Naive thymus-derived CD4-positive, alpha-beta T cell (primary cell): ENCODE data around the gene KCNIP3. TPM values are rescaled to one million over a fixed set of nuclear protein-coding genes. Genes with fewer than 3 reads are reported as not detected.

ENCODE experiments used
- ATAC-seq: fragments of 150-1000 bp; cut with Tn5 transposase; 2 replicates; pipeline ENCODE4 v1.10.0; 2021; ENCODE audit warnings: mild to moderate bottlenecking, moderate library complexity
- CTCF ChIA-PET: fragments of 350-600 bp; sonication (Branson Sonifier 250); formaldehyde crosslinking; loops from one replicate; lab custom pipeline; 2021; ENCODE audit warnings: antibody characterized with exemption; lab: Charles Lee
- POLR2A ChIA-PET: fragments of 350-600 bp; sonication (Branson Sonifier 250); formaldehyde crosslinking; loops from one replicate; lab custom pipeline; 2021; ENCODE audit warnings: antibody characterized with exemption, inconsistent platforms; lab: Charles Lee
- DNase-seq, 9 donors: peaks; one replicate each; pipeline versions ENCODE4 v3.0.0 to v3.0.0-alpha.2; 2020 to 2022; ENCODE audit warnings: mixed read lengths in 1 of 9
- H3K27ac ChIP-seq: one replicate; pipeline ENCODE4 v1.7.0; 2013; ENCODE audit warnings: mild to moderate bottlenecking, low read depth, low read length, moderate library complexity
- H3K27me3 ChIP-seq, 2 donors: one replicate each; pipeline ENCODE4 v1.7.0; 2013; ENCODE audit warnings: low read length in 2 of 2, mild to moderate bottlenecking in 2 of 2, moderate library complexity in 2 of 2; ENCODE audit not compliant: control insufficient read depth in 2 of 2, insufficient read depth in 2 of 2
- H3K36me3 ChIP-seq, 3 experiments: 1 replicate in 2 of 3; 2 replicates in 1 of 3; pipeline ENCODE4 v1.7.0; 2013; ENCODE audit warnings: low read length in 3 of 3, mild to moderate bottlenecking in 3 of 3, moderate library complexity in 1 of 3; ENCODE audit not compliant: insufficient read depth in 3 of 3, control insufficient read depth in 2 of 3
- H3K4me1 ChIP-seq, 2 donors: one replicate each; pipeline ENCODE4 v1.7.0; 2013; ENCODE audit warnings: low read length in 2 of 2, mild to moderate bottlenecking in 2 of 2, moderate library complexity in 1 of 2; ENCODE audit not compliant: control insufficient read depth in 2 of 2, insufficient read depth in 2 of 2
- H3K4me3 ChIP-seq: 2 replicates; pipeline ENCODE4 v1.7.0; 2013; ENCODE audit warnings: mild to moderate bottlenecking, low read length
- H3K9me3 ChIP-seq, 3 experiments: 1 replicate in 2 of 3; 2 replicates in 1 of 3; pipeline ENCODE4 v1.7.0; 2013; ENCODE audit warnings: low read length in 3 of 3; ENCODE audit not compliant: control insufficient read depth in 2 of 3
- H3K27ac Mint-ChIP-seq, 9 donors: one replicate each; pipeline ENCODE4 v1.8.0; 2020 to 2022; ENCODE audit warnings: mixed read lengths in 9 of 9, mild to moderate bottlenecking in 8 of 9, moderate library complexity in 5 of 9, inconsistent platforms in 2 of 9
- H3K27me3 Mint-ChIP-seq, 5 donors: one replicate each; pipeline ENCODE4 v1.8.0; 2021 to 2022; ENCODE audit warnings: mixed read lengths in 5 of 5, mild to moderate bottlenecking in 1 of 5
- H3K36me3 Mint-ChIP-seq, 5 donors: one replicate each; pipeline ENCODE4 v1.8.0; 2020 to 2022; ENCODE audit warnings: mixed read lengths in 5 of 5, mild to moderate bottlenecking in 3 of 5, inconsistent platforms in 1 of 5
- H3K4me1 Mint-ChIP-seq, 7 donors: one replicate each; pipeline ENCODE4 v1.8.0; 2020 to 2022; ENCODE audit warnings: mixed read lengths in 7 of 7, mild to moderate bottlenecking in 3 of 7, inconsistent platforms in 1 of 7
- H3K4me3 Mint-ChIP-seq, 10 donors: one replicate each; pipeline ENCODE4 v1.8.0; 2020 to 2022; ENCODE audit warnings: mild to moderate bottlenecking in 10 of 10, mixed read lengths in 10 of 10, moderate library complexity in 6 of 10, inconsistent platforms in 2 of 10
- H3K9me3 Mint-ChIP-seq, 11 donors: one replicate each; pipeline ENCODE4 v1.8.0; 2020 to 2022; ENCODE audit warnings: mixed read lengths in 11 of 11, mild to moderate bottlenecking in 4 of 11, inconsistent platforms in 1 of 11, moderate library complexity in 1 of 11
- intact Hi-C, 2 donors: fragments of 100-400 bp; cut with micrococcal nuclease; formaldehyde crosslinking; loops; one replicate each; pipeline ENCODE4 v1.15.1; 2023
- polyA plus RNA-seq, 2 donors: library from polyadenylated mRNA; unstranded; fragments of 300-500 nt; fragmentation: Illumina TruSeq; gene quantifications; one replicate each; pipeline ENCODE4 v1.2.3, GENCODE V29; 2021
- total RNA-seq, 6 experiments: library from RNA in 5 of 6; stranded (reverse) in 5 of 6; gene quantifications; 1 replicate in 5 of 6; 2 replicates in 1 of 6; pipeline ENCODE4 v1.2.3 and lab custom pipeline; 2021 to 2026

KCNIP3 gene
- total and polyA plus RNA-seq, 7 experiments from 2014 or later, result 1.0 TPM; not detected in 6

DNA sequence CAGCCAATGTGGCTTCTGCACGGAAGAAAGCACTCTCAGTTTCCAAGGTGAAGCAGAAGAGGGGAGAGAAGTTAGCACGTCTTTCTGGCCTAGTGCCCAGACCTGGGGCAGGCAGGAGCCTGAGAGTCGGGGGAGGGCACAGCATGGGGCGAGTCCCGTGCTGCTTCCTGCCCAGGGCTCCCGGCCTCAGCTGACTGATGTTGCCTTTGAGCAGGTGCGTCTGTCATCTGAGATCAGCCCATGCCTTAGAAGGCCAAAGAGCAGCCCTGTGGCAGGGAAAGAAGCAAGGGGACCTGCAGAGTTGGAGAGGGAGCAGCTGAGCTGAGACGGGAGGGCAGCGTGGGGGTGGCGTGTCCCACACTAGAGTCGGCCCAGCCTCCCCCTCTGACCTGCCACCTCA lies 3.3 kb downstream of the KCNIP3 start:
- POLR2A ChIA-PET, result no interaction called here
- no peaks in the 10 kb centered on the region for H3K27me3 ChIP-seq
- Mint-ChIP-seq H3K4me1 (peaks cover 0 to 8% (median 0%) of the 10 kb centered on the region in 7 donors), H3K27ac (no peak overlapping the region), H3K27me3 (peaks cover 0 to 18% (median 0%) of the 10 kb centered on the region in 5 donors), H3K9me3 (no peaks in the 10 kb centered on the region), H3K4me3 (no peak overlapping the region), H3K36me3 (no peaks in the 10 kb centered on the region)
- no peak for ATAC-seq
- intact Hi-C loops, result no loop called here
- no peaks in the 10 kb centered on the region for H3K4me1 ChIP-seq
- no peaks in the 10 kb centered on the region for H3K9me3 ChIP-seq
- no peak overlapping the region for H3K4me3 ChIP-seq
- CTCF ChIA-PET, result no interaction called here
- DNase-seq, result no peak
- no peak overlapping the region for H3K27ac ChIP-seq
- H3K36me3 ChIP-seq, result no peaks in the 10 kb centered on the region

- Histone ChIP-seq H3K9me3 (no peaks in the 10 kb centered on the region), H3K27ac (no peak overlapping the region), H3K27me3 (no peaks in the 10 kb centered on the region), H3K36me3 (no peaks in the 10 kb centered on the region), H3K4me3 (no peak overlapping the region), H3K4me1 (no peaks in the 10 kb centered on the region)
- H3K27me3 Mint-ChIP-seq, result peaks cover 0 to 14% (median 0%) of the 10 kb centered on the region in 5 donors
- intact Hi-C loops, result no loop called here
- CTCF ChIA-PET, result interaction anchor here (0.8 kb wide), 1 partner anchor 30 kb away, joined by 3 read pairs; no protein-coding TSS in a partner anchor
- H3K4me1 Mint-ChIP-seq, result peaks cover 0 to 8% (median 0%) of the 10 kb centered on the region in 7 donors
- H3K4me3 Mint-ChIP-seq, result no peak overlapping the region
- DNase-seq (no peak), ATAC-seq (no peak)
- POLR2A ChIA-PET, result no interaction called here
- H3K27ac Mint-ChIP-seq, result no peak overlapping the region
- H3K36me3 Mint-ChIP-seq, result no peaks in the 10 kb centered on the region
- no peaks in the 10 kb centered on the region for H3K9me3 Mint-ChIP-seq
Observed at GRCh38 chr2:95301186-95301585, 4.0 kb downstream of the KCNIP3 start.

- Mint-ChIP-seq H3K27me3 (peaks cover 0 to 5% (median 0%) of the 10 kb centered on the region in 5 donors), H3K9me3 (no peaks in the 10 kb centered on the region), H3K4me3 (no peak overlapping the region), H3K4me1 (peaks cover 0 to 2% (median 0%) of the 10 kb centered on the region in 7 donors), H3K27ac (no peak overlapping the region), H3K36me3 (no peaks in the 10 kb centered on the region)
- no peaks in the 10 kb centered on the region for H3K9me3 ChIP-seq
- ATAC-seq, result no peak
- H3K27ac ChIP-seq, result no peak overlapping the region
- ChIA-PET CTCF (interaction anchor here (0.8 kb wide), 1 partner anchor 29 kb away, joined by 3 read pairs; no protein-coding TSS in a partner anchor), POLR2A (no interaction called here)
- intact Hi-C loops, result no loop called here
- H3K4me1 ChIP-seq, result no peaks in the 10 kb centered on the region
- no peaks in the 10 kb centered on the region for H3K27me3 ChIP-seq
- no peak overlapping the region for H3K4me3 ChIP-seq
- no peak for DNase-seq
- no peaks in the 10 kb centered on the region for H3K36me3 ChIP-seq
Observed at GRCh38 chr2:95301876-95302641, 4.9 kb downstream of the KCNIP3 start.

GRCh38 chr2:95303191-95303919 lies 6.2 kb downstream of the KCNIP3 start:
- peaks cover 0 to 3% (median 0%) of the 10 kb centered on the region in 5 donors for H3K27me3 Mint-ChIP-seq
- no peaks in the 10 kb centered on the region for H3K9me3 ChIP-seq
- H3K27ac Mint-ChIP-seq, result no peak overlapping the region
- no peaks in the 10 kb centered on the region for H3K27me3 ChIP-seq
- H3K4me3 Mint-ChIP-seq, result no peak overlapping the region
- no peaks in the 10 kb centered on the region for H3K4me1 Mint-ChIP-seq
- no peak overlapping the region for H3K27ac ChIP-seq
- intact Hi-C loops, result no loop called here
- no peaks in the 10 kb centered on the region for H3K9me3 Mint-ChIP-seq
- ChIA-PET CTCF (no interaction called here), POLR2A (no interaction called here)
- H3K36me3 Mint-ChIP-seq, result no peaks in the 10 kb centered on the region
- ATAC-seq, result no peak
- no peaks in the 10 kb centered on the region for H3K4me1 ChIP-seq
- no peak overlapping the region for H3K4me3 ChIP-seq
- H3K36me3 ChIP-seq, result no peaks in the 10 kb centered on the region
- no peak for DNase-seq

DNA sequence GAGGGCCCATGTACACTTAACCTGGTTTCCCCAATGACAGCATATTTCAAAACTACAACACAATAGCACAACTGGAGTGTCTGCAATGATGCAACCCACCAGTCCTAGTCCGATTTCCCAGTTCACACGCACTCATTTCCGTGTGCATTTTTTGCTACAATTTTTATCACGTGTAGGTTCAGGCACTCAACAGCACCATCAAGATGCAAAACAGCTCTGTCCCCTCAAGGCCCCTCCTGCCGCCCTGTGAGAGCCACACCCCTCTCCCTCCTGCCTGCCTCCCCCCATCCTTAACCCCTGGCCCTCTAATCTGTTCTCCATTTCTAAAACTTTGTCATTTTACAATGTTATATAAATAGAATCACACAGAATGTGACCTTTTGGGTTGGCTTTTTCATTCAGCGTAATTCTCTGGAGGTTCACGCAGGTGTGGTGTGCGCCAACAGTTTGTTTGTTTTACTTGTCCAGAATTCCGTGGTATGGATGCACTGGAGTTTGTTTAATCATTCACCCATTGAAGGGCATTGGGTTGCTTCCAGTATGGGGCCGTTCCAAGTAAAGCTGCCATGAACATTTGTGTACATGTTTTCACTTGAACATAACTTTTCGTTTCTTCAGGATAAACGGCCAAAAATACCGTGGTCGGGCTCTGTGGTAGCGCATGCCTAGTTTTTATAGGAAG lies 8.4 kb downstream of the KCNIP3 start:
- Mint-ChIP-seq H3K9me3 (no peaks in the 10 kb centered on the region), H3K4me3 (no peak overlapping the region), H3K27me3 (no peaks in the 10 kb centered on the region), H3K36me3 (no peaks in the 10 kb centered on the region), H3K27ac (no peak overlapping the region), H3K4me1 (no peaks in the 10 kb centered on the region)
- H3K4me1 ChIP-seq, result no peaks in the 10 kb centered on the region
- no peaks in the 10 kb centered on the region for H3K9me3 ChIP-seq
- ChIA-PET POLR2A (no interaction called here), CTCF (no interaction called here)
- DNase-seq, result no peak
- intact Hi-C loops, result no loop called here
- H3K4me3 ChIP-seq, result no peak overlapping the region
- no peaks in the 10 kb centered on the region for H3K36me3 ChIP-seq
- no peak overlapping the region for H3K27ac ChIP-seq
- ATAC-seq, result no peak
- no peaks in the 10 kb centered on the region for H3K27me3 ChIP-seq

- CTCF ChIA-PET, result no interaction called here
- no peaks in the 10 kb centered on the region for H3K4me1 Mint-ChIP-seq
- ATAC-seq, result no peak
- DNase-seq, result no peak
- no peaks in the 10 kb centered on the region for H3K27me3 Mint-ChIP-seq
- no peak overlapping the region for H3K27ac ChIP-seq
- H3K27me3 ChIP-seq, result no peaks in the 10 kb centered on the region
- H3K4me1 ChIP-seq, result no peaks in the 10 kb centered on the region
- H3K27ac Mint-ChIP-seq, result no peak overlapping the region
- H3K9me3 Mint-ChIP-seq, result no peaks in the 10 kb centered on the region
- no peaks in the 10 kb centered on the region for H3K36me3 Mint-ChIP-seq
- no peak overlapping the region for H3K4me3 ChIP-seq
- no peaks in the 10 kb centered on the region for H3K36me3 ChIP-seq
- intact Hi-C loops, result no loop called here
- H3K4me3 Mint-ChIP-seq, result no peak overlapping the region
- POLR2A ChIA-PET, result no interaction called here
- no peaks in the 10 kb centered on the region for H3K9me3 ChIP-seq
Observed at GRCh38 chr2:95306336-95306895, 9.3 kb downstream of the KCNIP3 start.
